GM12878 (cell line): ENCODE results near the gene SPATA18.

Experiments used
- BCL3 ChIP-seq: IDR thresholded peaks from 2 replicates; pipeline ENCODE4 v1.6.1; 2011; ENCODE audit warnings: borderline replicate concordance, low read depth, mild to moderate bottlenecking, moderate library complexity, low read length; ENCODE audit not compliant: insufficient read depth, poor library complexity, severe bottlenecking
- CTCF ChIP-seq, 3 experiments: IDR thresholded peaks in 2 of 3; conservative IDR thresholded peaks in 1 of 3; 2 replicates each; pipeline ENCODE4 v1.5.1; 2011; ENCODE audit warnings: low read depth in 3 of 3, low read length in 3 of 3, mild to moderate bottlenecking in 3 of 3, control low read depth in 2 of 3, moderate library complexity in 2 of 3, inconsistent platforms in 1 of 3, mixed read lengths in 1 of 3; ENCODE audit not compliant: control insufficient read depth in 2 of 3, insufficient read depth in 1 of 3; ENCODE audit errors: extremely low read depth in 1 of 3
- EP300 ChIP-seq, 2 experiments: fragments of 150-350 bp in 1 of 2; IDR thresholded peaks; 2 replicates each; pipeline ENCODE4 v1.6.1; 2011 to 2012; ENCODE audit warnings: low read depth in 2 of 2, low read length in 2 of 2, borderline replicate concordance in 1 of 2, improper control_type of control experiment in 1 of 2, inconsistent platforms in 1 of 2; ENCODE audit not compliant: control insufficient read depth in 1 of 2
- JUND ChIP-seq: IDR thresholded peaks from 2 replicates; pipeline ENCODE4 v1.6.1; 2012; ENCODE audit warnings: low read depth, mild to moderate bottlenecking, low read length, improper control_type of control experiment, moderate library complexity
- KDM1A ChIP-seq: fragments of 200-600 bp; sonication (generic); IDR thresholded peaks from 2 replicates; pipeline ENCODE4 v1.6.1; 2016; ENCODE audit warnings: borderline replicate concordance
- MEF2B ChIP-seq: fragments of 450-650 bp; IDR thresholded peaks from 2 replicates; pipeline ENCODE4 v1.6.1; 2018; ENCODE audit warnings: mild to moderate bottlenecking, moderate library complexity; ENCODE audit not compliant: partially characterized antibody, poor library complexity, severe bottlenecking
- NR2F1 ChIP-seq: fragments of 450-650 bp; conservative IDR thresholded peaks from 2 replicates; pipeline ENCODE4 v1.6.1; 2017; ENCODE audit warnings: mild to moderate bottlenecking
- POLR2A ChIP-seq: IDR thresholded peaks from 2 replicates; pipeline ENCODE4 v1.6.1; 2011; ENCODE audit warnings: low read depth, mild to moderate bottlenecking, low read length
- POLR2AphosphoS2 ChIP-seq: IDR thresholded peaks from 2 replicates; pipeline ENCODE4 v1.6.1; 2011; ENCODE audit warnings: low read depth, mild to moderate bottlenecking, low read length, improper control_type of control experiment, moderate library complexity
- REST ChIP-seq: IDR thresholded peaks from 2 replicates; pipeline ENCODE4 v1.6.1; 2012; ENCODE audit warnings: mild to moderate bottlenecking, low read depth, low read length
- TAF1 ChIP-seq: IDR thresholded peaks from 2 replicates; pipeline ENCODE4 v1.6.1; 2011; ENCODE audit warnings: mild to moderate bottlenecking, low read depth, low read length, borderline replicate concordance
- TF ChIP-seq, protein P1 (sequence below): IDR thresholded peaks from 2 replicates; pipeline ENCODE4 v1.6.1; 2012; ENCODE audit warnings: low read depth, low read length, improper control_type of control experiment

- TF ChIP-seq KDM1A (no peak), CTCF (IDR thresholded peaks at IDR 0.05 in 2 of 3, conservative IDR thresholded peaks at IDR 0.05 in 1 of 3; ENCODE audit: control insufficient read depth in 2 of 3, extremely low read depth in 1 of 3, insufficient read depth in 1 of 3, low read depth in 3 of 3, low read length in 3 of 3) (no peak), JUND (no peak), BCL3 (no peak), POLR2A (no peak), EP300 (IDR thresholded peaks at IDR 0.05; ENCODE audit: borderline replicate concordance in 1 of 2, control insufficient read depth in 1 of 2, low read depth in 2 of 2, low read length in 2 of 2) (no peak), MEF2B (no peak), NR2F1 (no peak), TAF1 (no peak), REST (no peak), POLR2AphosphoS2 (no peak)
- TF ChIP-seq, protein P1, sequence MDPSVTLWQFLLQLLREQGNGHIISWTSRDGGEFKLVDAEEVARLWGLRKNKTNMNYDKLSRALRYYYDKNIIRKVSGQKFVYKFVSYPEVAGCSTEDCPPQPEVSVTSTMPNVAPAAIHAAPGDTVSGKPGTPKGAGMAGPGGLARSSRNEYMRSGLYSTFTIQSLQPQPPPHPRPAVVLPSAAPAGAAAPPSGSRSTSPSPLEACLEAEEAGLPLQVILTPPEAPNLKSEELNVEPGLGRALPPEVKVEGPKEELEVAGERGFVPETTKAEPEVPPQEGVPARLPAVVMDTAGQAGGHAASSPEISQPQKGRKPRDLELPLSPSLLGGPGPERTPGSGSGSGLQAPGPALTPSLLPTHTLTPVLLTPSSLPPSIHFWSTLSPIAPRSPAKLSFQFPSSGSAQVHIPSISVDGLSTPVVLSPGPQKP: no peak
These were observed 56.6 kb downstream of the SPATA18 start for GRCh38 chr4:52107745-52108144.
